ENCODE results near the gene MFSD1.

GRCh38 chr3:158835631-158836030 is 33.8 kb downstream of the MFSD1 start:
- TF ChIP-seq CTCF (IDR thresholded peaks at IDR 0.05; ENCODE audit: low read depth, low read length) (no peak), EZH2phosphoT487 (IDR thresholded peaks at IDR 0.05; ENCODE audit: low read depth) (no peak)
